Bronchial smooth muscle cell (primary cell): Measurements from ENCODE around the gene NOS3. TPM values are rescaled to one million over a fixed set of nuclear protein-coding genes. Genes with fewer than 3 reads are reported as not detected.

ENCODE experiments used
- total RNA-seq: library from RNA; depleted of rRNA; stranded (reverse); fragments of >200 nt; gene quantifications from 2 replicates; pipeline ENCODE4 v1.2.1, GENCODE V29; 2014

Gene NOS3
- 0.17 and 0.32 TPM in 2 replicates for total RNA-seq

DNA sequence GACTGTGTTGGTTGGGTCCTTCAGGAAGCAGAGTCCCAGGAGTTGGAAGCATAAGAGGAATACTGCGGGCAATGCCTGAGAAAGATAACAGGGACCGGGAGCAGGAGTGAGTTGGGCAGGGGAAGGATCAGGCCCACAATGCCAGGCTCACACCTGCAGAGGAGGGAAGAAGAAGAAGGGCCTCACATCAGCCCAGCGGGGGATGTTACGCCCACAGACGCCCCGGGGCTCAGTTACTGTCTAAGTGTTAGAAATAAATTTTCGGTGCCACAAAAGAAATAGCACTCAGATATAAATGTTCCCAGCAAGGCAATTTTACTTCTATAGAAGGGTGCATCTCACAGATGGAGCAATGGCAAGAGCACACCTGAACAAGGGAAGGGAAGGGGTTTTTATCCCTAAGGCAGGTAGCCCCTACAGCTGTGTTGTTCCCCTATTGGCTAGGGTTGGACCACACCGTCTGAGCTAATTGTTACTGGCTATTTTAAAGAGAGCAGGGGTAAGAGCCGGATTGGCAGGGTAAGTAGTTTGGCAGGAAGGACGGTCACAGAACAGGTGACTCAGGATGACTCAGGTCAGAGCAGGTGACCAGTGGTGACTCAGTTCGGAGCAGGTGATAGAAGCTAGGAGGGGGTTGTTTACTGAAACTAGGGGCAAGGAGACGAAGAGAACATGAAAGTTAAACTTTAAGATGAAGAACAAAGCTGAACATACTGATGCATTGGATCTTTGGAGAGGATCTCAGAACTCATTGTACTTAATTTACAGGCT, at the start of gene NOS3:
Gene NOS3 (plus strand): TSS at position 602 of the 771 bp plus-strand sequence. CDS start 2,787 bp downstream, outside the sequence.

DNA sequence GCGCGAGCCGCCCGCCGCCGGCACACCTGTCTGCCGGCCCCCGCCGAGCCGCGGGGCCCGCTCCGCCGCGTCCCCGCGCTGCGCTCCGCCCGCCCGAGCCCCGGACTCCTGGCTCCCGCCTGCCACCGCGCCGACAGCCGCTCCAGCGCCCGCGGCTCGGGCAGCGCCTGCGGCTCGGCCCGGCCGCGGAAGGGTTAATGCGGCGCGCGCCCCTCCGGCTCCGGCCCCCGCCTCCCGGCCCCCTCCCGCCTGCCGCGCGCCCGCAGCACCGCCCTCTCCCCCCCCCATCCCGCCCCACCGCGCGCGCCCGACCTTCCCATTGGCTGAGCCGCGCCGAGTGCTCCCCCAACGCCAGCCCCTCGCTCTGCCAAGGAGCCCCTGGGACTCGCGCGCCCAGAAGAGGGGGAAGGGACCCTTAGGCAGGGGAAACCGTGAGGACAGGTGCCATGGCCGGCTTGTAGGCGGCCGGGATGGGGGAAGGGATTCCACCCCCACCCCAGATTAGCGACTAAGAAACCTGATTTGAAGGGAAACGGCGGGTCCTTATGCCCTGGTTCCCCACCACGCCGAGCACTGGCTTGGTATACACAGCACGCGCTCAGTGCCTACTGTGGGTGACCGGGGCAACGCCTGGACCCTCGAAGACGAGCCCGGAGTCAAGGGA, 12.6 kb upstream of the NOS3 start, which contains the start of gene KCNH2:
Gene KCNH2 (minus strand): TSS at position 196 of the 664 bp plus-strand sequence. CDS start 408 bp downstream, outside the sequence.

DNA sequence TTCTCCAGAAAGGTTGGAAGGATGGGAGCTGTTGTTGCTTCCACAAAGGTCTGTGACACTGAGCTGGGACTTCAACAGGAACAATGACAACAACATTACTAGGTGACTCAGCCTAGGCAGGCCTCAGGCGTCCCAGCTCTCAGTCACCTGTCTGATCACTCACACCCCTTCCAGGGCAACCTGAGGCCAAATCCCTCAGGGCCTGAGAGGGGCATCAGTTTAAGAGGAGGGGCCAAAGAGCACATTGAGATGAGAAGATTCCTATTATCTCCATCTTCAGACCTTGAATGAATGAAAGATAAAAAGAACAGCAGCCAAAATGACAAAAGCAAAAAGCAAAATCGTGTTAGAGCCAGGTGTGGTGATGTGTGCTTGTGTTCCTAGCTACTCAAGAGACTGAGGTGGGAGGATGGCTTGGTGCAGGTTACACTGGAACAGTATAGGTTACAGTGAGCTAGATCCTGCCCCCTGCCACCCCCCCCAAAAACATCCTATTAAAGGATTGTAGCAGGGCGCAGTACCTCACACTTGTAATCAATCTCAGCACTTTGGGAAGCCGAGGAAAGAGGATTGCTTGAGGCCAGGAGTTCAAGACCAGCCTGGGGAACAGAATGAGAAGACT, 33.7 kb downstream of the NOS3 start, which contains the start of gene ATG9B:
Gene ATG9B (minus strand): TSS at position 60 of the 622 bp plus-strand sequence. CDS start 71 bp downstream, outside the sequence.

DNA sequence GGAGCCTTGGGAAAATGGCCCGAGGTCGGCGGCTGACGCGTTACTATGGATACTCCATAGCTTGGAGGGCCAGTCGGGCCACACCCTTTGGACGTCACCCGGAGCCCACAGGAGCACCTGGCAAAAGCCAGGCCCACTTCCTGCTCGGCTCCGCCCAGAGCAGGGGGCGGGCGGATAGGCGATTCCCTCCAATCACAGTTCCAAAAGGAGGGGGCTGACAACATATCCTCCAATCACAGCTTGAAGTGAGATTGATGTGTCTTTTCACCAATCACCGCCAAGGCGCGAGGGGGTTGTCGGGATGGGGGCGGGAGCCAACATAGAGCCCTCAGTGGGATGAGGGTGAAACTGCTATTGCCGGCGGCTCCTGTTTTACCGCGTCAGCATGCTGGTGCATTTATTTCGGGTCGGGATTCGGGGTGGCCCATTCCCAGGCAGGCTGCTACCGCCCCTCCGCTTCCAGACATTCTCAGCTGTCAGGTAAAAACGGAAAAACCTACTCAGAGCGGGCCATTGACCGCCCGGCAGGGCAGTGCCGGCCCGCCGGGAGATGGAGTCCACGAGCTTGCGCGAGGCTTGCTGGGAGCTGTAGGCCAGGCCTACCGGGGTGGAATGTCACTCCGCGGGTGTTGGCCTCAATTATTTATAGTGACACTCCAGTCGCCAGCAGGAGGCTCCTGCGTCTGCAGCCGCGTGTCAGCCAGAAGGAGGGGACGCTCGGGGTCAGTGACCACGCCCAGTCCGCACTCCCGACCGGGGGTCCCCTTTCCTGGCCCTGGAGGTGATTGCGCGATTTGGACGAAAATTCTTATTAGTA, 37.5 kb downstream of the NOS3 start, which contains the start of gene ABCB8:
Gene ABCB8 (plus strand): TSS at position 320 of the 817 bp plus-strand sequence. CDS start 66 bp downstream, at position 386.

DNA sequence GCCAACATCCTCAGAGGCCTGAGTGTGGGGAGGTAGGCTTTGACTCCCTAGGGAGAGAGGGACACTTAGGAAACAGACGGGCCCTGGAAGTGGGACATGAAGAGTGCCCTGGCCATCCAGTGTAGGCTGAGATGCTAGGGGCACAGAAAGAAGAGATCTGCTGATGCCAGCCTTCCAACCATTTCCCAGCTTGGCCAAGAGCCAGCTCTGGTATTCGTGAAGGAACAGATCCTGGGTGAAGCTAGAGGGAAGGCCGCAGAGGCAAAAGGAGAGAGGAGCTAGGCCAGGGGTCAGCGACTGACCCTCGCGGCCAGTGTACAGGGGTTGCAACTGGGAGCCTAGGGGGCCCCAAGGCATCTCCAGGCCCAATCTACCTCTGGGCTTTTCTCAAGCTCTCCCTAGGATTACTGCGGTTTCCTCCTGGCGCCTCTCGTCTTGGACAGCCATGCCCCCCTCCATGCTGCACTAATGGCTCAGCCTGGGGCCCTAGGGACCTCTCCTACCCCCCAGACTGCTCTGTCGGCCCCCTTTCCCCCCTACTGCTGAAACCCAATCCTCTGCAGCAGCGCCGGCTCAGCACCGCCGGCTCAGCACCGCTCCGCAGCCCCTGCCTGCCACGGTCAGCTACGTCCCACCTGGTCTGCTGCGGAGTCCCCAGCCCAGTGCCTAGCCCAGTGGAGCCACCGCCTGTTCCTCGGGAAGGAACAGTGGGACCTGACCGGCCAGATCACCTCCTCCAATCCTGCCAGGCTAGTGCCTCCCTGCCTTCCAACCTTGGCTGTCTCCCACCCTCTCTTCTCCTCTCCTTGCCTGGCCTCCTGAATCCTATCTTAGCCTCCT, 57.4 kb downstream of the NOS3 start, which contains the start of gene ASIC3:
Gene ASIC3 (plus strand): TSS at position 556 of the 840 bp plus-strand sequence. CDS start 355 bp downstream, outside the sequence.

DNA sequence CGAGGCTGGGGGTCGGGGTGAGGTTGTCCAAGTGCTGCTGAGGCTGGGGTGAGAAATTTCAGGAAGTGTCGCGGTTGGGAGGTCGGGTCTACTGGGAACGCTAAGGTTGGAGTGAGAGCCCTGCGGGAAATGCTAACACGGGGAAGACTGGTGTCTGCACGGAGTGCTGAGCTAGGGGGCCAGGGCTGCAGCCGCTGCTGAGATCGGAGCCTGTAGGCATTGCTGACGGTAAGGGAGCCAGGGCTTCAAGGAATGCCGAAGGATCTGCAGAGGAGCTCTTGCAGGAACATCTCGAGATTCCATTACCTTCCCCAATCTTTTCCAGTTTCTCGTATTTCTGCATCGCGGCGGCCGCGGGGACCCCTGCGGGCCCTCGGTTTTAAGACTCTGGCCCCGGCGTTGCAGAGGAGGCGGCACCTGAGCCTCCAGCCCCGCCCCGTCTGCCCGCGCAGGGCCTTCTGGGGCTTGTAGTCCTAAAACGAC, 66.7 kb downstream of the NOS3 start, which contains the start of gene CDK5:
Gene CDK5 (minus strand): TSS at position 392 of the 483 bp plus-strand sequence. CDS start 49 bp downstream, at position 343.

DNA sequence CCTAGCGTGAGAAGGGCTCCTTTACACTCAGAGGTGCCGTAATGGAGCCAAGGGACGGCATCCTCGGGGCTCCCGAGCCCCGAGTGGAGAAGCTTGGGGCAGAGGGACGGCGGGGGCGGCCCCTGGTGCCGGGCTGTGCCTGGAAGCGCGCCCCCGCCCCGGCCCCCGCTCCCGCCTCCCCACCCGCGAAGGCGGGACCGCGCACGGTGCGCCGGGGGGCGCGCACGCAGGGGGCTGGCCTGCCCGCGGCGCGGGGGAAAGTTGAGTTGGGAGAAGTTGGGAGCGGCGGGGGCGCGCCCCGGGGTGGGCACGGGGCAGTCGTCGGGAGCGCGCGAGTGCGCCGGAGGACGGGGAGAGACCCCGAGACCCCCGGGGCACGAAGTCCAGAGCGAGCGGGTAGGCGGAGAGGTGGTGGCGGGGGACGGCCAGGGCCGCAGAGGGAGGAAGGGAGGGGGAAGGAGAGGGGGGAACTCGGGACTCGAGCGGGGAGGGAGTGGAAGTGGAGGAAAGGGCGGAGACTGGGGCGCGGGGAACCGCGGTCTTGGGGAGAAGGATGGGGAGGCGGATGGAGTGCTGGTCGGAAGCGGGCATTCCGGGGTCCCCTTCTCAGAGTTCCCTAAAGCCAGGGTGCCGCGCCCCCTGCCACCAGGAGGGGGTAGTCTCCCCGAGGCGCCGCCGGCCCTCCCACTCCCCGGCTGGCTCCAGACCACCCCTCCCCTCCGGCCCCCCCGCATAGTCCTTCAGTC, 68.7 kb downstream of the NOS3 start, which contains the start of gene SLC4A2:
Gene SLC4A2 (plus strand): TSS at position 223 of the 746 bp plus-strand sequence. CDS start 2,399 bp downstream, outside the sequence.

Other genes starting within 250 kb of the NOS3 start
- gene TMEM176B, start 190.7 kb upstream of the NOS3 start, total RNA-seq, result 0.09 TPM in 1 of 2 replicates, not detected in the other
- gene TMEM176A, start 190.2 kb upstream of the NOS3 start, total RNA-seq, result not detected in 2 replicates
- not detected in 2 replicates for gene AOC1, start 138.5 kb upstream of the NOS3 start, total RNA-seq
- gene KCNH2, start 12.7 kb upstream of the NOS3 start, total RNA-seq, result under 0.01 and 0.17 TPM in 2 replicates
- gene ATG9B, start 33.5 kb downstream of the NOS3 start, total RNA-seq, result under 0.01 TPM in 2 replicates
- 17.8 and 20.8 TPM in 2 replicates for gene ABCB8, start 37.4 kb downstream of the NOS3 start, total RNA-seq
- gene ASIC3, start 57.5 kb downstream of the NOS3 start, total RNA-seq, result 0.09 TPM in 1 of 2 replicates, not detected in the other
- 29.6 TPM in 2 replicates for gene CDK5, start 66.9 kb downstream of the NOS3 start, total RNA-seq
- gene SLC4A2, start 68.6 kb downstream of the NOS3 start, total RNA-seq, result 53.1 and 64.0 TPM in 2 replicates
- 55.0 and 57.5 TPM in 2 replicates for gene FASTK, start 89.8 kb downstream of the NOS3 start, total RNA-seq
- gene TMUB1, start 92.5 kb downstream of the NOS3 start, total RNA-seq, result 11.6 and 15.6 TPM in 2 replicates
- 34.2 and 40.8 TPM in 2 replicates for gene AGAP3, start 95.5 kb downstream of the NOS3 start, total RNA-seq
- gene GBX1, start 176.7 kb downstream of the NOS3 start, total RNA-seq, result not detected in 2 replicates
- gene ASB10, start 196.2 kb downstream of the NOS3 start, total RNA-seq, result not detected in 2 replicates
- not detected in 2 replicates for gene H2BK1, start 219.5 kb downstream of the NOS3 start, total RNA-seq
- 31.0 and 42.7 TPM in 2 replicates for gene ABCF2, start 236.2 kb downstream of the NOS3 start, total RNA-seq
- 37.0 and 49.8 TPM in 2 replicates for gene CHPF2, start 241.5 kb downstream of the NOS3 start, total RNA-seq